B cell (primary cell): ENCODE results near the gene PTPN20.
"Not testable (repeated sequence)": the region's sequence is repeated elsewhere in the genome, so short reads cannot be mapped to it uniquely, and the experiment has no call there.

Experiments
- CTCF ChIP-seq: fragments of 200-600 bp; IDR thresholded peaks from one replicate; pipeline ENCODE4 v1.8.0; 2022; ENCODE audit warnings: antibody characterized with exemption, mild to moderate bottlenecking
- EZH2 ChIP-seq: IDR thresholded peaks from 2 replicates; pipeline ENCODE4 v1.6.1; 2012; ENCODE audit warnings: borderline replicate concordance, low read depth, mild to moderate bottlenecking, moderate library complexity, low read length; ENCODE audit not compliant: insufficient read depth, poor library complexity, severe bottlenecking

GRCh38 chr10:46901247-46901646 is 10.0 kb upstream of the PTPN20 start:
- not testable (repeated sequence) for TF ChIP-seq CTCF, EZH2
